ENCODE measurements around the gene AUTS2. TPM values are rescaled to one million over a fixed set of nuclear protein-coding genes. Genes with fewer than 3 reads are reported as not detected.

AUTS2 gene
- total and polyA plus RNA-seq, 2 donors (not counting 1 experiment from before 2014, with no cell fraction given): 0.60 to 9.1 TPM

- TF ChIP-seq EZH2 (IDR thresholded peaks at IDR 0.05; ENCODE audit: low read length, missing control alignments) (no peak), CTCF (conservative IDR thresholded peaks at IDR 0.05 in 1 of 2, IDR thresholded peaks at IDR 0.05 in 1 of 2; ENCODE audit: low read depth in 1 of 2, low read length in 2 of 2) (no peak)
- Histone ChIP-seq H3K27ac (ENCODE audit: insufficient read depth, low read length) (no peak overlapping the region), H3K4me2 (ENCODE audit: extremely low read depth, insufficient read depth, low read length) (no peak overlapping the region), H4K20me1 (ENCODE audit: control insufficient read depth, extremely low read depth, insufficient read depth, low read length) (no peaks in the 10 kb centered on the region), H2AFZ (ENCODE audit: low read length) (no peak overlapping the region), H3K4me3 (replicated peaks in 1 of 4; ENCODE audit: control extremely low read depth in 1 of 4, insufficient read depth in 1 of 4, low read depth in 3 of 4, low read length in 4 of 4) (no peak overlapping the region), H3K27me3 (ENCODE audit: control insufficient read depth, insufficient read depth, low read length) (no peaks in the 10 kb centered on the region), H3K9me3 (ENCODE audit: control insufficient read depth, insufficient read depth, low read depth, low read length) (no peaks in the 10 kb centered on the region), H3K79me2 (ENCODE audit: control insufficient read depth, insufficient read depth, low read length) (peaks cover 4% of the 10 kb centered on the region), H3K9ac (ENCODE audit: insufficient read depth, low read length) (no peak overlapping the region), H3K36me3 (ENCODE audit: control insufficient read depth, insufficient read depth, low read length) (no peaks in the 10 kb centered on the region), H3K4me1 (ENCODE audit: control insufficient read depth, extremely low read depth, insufficient read depth, low read length) (no peaks in the 10 kb centered on the region)
- DNase-seq (ENCODE audit: low read depth in 2 of 2): no peak
Observed at GRCh38 chr7:70700941-70701425, 1102.7 kb downstream of the AUTS2 start.

- Histone ChIP-seq H3K4me1 (ENCODE audit: control insufficient read depth, extremely low read depth, insufficient read depth, low read length) (no peaks in the 10 kb centered on the region), H2AFZ (ENCODE audit: low read length) (no peak overlapping the region), H3K9me3 (ENCODE audit: control insufficient read depth, insufficient read depth, low read depth, low read length) (no peaks in the 10 kb centered on the region), H3K4me3 (replicated peaks in 1 of 4; ENCODE audit: control extremely low read depth in 1 of 4, insufficient read depth in 1 of 4, low read depth in 3 of 4, low read length in 4 of 4) (no peak overlapping the region), H3K36me3 (ENCODE audit: control insufficient read depth, insufficient read depth, low read length) (no peaks in the 10 kb centered on the region), H3K79me2 (ENCODE audit: control insufficient read depth, insufficient read depth, low read length) (no peaks in the 10 kb centered on the region), H3K27ac (ENCODE audit: insufficient read depth, low read length) (no peak overlapping the region), H4K20me1 (ENCODE audit: control insufficient read depth, extremely low read depth, insufficient read depth, low read length) (no peaks in the 10 kb centered on the region), H3K9ac (ENCODE audit: insufficient read depth, low read length) (no peak overlapping the region), H3K4me2 (ENCODE audit: extremely low read depth, insufficient read depth, low read length) (no peak overlapping the region), H3K27me3 (ENCODE audit: control insufficient read depth, insufficient read depth, low read length) (no peaks in the 10 kb centered on the region)
- DNase-seq (ENCODE audit: low read depth in 2 of 2): no peak
- no peak for TF ChIP-seq CTCF (conservative IDR thresholded peaks at IDR 0.05 in 1 of 2, IDR thresholded peaks at IDR 0.05 in 1 of 2; ENCODE audit: low read depth in 1 of 2, low read length in 2 of 2)
- TF ChIP-seq EZH2 (IDR thresholded peaks at IDR 0.05; ENCODE audit: low read length, missing control alignments): no peak
Observed at GRCh38 chr7:70701477-70701876, 1103.2 kb downstream of the AUTS2 start.

- Histone ChIP-seq H4K20me1 (ENCODE audit: control insufficient read depth, extremely low read depth, insufficient read depth, low read length) (no peaks in the 10 kb centered on the region), H3K79me2 (ENCODE audit: control insufficient read depth, insufficient read depth, low read length) (no peaks in the 10 kb centered on the region)
Observed at GRCh38 chr7:70701991-70702390, 1103.7 kb downstream of the AUTS2 start.

More at GRCh38 chr7:70701991-70702390, 1103.7 kb downstream of the AUTS2 start:
- H3K36me3 ChIP-seq (ENCODE audit: control insufficient read depth, insufficient read depth, low read length): no peaks in the 10 kb centered on the region
- H2AFZ ChIP-seq (ENCODE audit: low read length): no peak overlapping the region
- no peak overlapping the region for H3K4me2 ChIP-seq (ENCODE audit: extremely low read depth, insufficient read depth, low read length)
- no peaks in the 10 kb centered on the region for H3K9me3 ChIP-seq (ENCODE audit: control insufficient read depth, insufficient read depth, low read depth, low read length)
- H3K27me3 ChIP-seq (ENCODE audit: control insufficient read depth, insufficient read depth, low read length): no peaks in the 10 kb centered on the region
- H3K4me3 ChIP-seq (replicated peaks in 1 of 4; ENCODE audit: control extremely low read depth in 1 of 4, insufficient read depth in 1 of 4, low read depth in 3 of 4, low read length in 4 of 4): no peak overlapping the region
- H3K9ac ChIP-seq (ENCODE audit: insufficient read depth, low read length): no peak overlapping the region
- no peaks in the 10 kb centered on the region for H3K4me1 ChIP-seq (ENCODE audit: control insufficient read depth, extremely low read depth, insufficient read depth, low read length)
- TF ChIP-seq EZH2 (IDR thresholded peaks at IDR 0.05; ENCODE audit: low read length, missing control alignments): no peak
- no peak for TF ChIP-seq CTCF (conservative IDR thresholded peaks at IDR 0.05 in 1 of 2, IDR thresholded peaks at IDR 0.05 in 1 of 2; ENCODE audit: low read depth in 1 of 2, low read length in 2 of 2)
- no peak overlapping the region for H3K27ac ChIP-seq (ENCODE audit: insufficient read depth, low read length)
- DNase-seq (ENCODE audit: low read depth in 2 of 2): no peak
